HT1080 (cell line): ENCODE data around the gene HOXA10. TPM values are rescaled to one million over a fixed set of nuclear protein-coding genes. Genes with fewer than 3 reads are reported as not detected.
A peak's percentile ranks its signal among the peaks of the same experiment; 100 is the strongest.

Experiments used
- DNase-seq: peaks from one replicate; pipeline ENCODE4 v3.0.0-alpha.2; 2015; ENCODE audit warnings: low read depth
- total RNA-seq: library from RNA; depleted of rRNA; stranded (reverse); fragments of >200 nt; shearing (Covaris generic); gene quantifications from 2 replicates; pipeline ENCODE4 v1.2.3, GENCODE V29; 2014

The HOXA10 gene
- total RNA-seq, 1 experiment from 2014 or later: 29.3 TPM

DNA sequence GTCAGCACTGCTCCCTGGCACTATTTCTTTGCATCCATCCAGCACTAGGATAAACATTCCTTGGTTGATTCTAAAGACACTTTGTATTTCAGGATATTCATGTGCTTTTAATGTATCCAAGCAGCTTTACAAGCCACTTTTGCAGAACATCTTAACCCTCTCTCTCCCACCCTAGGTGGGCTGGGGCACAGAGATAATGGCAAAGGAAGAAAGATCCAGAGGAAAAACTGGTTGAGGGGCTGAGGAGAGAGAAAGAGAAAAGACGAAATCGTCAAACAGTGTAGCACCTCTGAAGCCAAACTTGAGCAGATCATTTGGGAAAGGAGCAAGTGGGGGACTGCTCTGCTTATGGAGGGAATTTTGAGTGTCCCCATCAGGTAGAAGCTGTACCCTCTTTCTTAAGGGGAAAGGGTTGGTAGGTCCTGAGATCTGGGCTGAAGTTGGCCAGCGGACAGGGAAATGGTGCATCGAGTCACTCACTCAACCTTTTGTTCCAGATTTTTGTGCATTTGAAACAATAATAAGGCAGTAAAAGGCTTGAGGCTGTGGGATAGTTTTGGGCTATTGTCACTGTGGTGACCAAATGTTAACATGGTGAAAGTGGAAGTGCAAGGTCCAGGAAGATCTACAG, 30.0 kb upstream of the HOXA10 start:
- no peak for DNase-seq

DNA sequence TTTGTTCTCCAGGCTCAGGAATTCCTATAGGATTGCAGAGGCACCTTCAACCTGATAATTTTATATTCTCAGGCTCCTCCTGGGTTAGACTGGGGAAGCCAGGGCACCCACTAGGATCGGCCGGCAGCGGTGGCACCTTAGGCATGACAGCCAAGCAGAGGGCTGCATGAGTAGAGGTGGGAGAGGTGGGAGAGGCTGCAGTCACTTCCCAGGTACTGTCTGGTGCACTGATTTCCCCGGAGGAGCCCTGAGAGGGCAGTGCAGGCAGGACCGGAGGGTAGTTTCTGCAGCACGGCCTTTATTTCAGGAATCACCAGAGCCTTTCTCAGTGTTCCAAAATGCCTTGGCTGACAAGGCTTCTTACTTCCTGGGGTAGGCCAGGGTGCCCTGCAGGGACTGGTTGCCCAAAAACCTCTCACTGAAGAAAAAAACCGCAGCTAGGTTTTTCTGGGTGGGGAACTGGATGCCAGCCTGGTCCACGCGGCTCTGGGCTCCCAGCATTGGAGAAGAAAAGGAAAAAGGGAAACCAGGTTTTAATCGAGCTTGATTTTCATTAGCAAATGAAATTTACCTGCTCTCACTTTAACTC, 29.3 kb upstream of the HOXA10 start:
- DNase-seq: no peak

DNA sequence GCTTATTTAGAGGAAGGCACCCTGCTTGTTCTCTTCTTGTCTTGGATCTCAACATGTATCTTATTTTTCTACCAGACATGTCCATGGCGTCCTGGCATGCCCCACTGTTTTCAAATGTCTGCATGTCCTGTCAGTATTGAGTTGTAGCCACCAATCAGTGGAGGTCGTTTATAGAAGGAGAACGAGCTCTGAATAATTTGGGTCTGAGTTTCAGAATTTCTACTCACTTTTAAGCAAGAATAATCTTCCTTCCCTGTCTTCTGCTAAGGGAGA, 28.7 kb upstream of the HOXA10 start:
- no peak for DNase-seq

DNA sequence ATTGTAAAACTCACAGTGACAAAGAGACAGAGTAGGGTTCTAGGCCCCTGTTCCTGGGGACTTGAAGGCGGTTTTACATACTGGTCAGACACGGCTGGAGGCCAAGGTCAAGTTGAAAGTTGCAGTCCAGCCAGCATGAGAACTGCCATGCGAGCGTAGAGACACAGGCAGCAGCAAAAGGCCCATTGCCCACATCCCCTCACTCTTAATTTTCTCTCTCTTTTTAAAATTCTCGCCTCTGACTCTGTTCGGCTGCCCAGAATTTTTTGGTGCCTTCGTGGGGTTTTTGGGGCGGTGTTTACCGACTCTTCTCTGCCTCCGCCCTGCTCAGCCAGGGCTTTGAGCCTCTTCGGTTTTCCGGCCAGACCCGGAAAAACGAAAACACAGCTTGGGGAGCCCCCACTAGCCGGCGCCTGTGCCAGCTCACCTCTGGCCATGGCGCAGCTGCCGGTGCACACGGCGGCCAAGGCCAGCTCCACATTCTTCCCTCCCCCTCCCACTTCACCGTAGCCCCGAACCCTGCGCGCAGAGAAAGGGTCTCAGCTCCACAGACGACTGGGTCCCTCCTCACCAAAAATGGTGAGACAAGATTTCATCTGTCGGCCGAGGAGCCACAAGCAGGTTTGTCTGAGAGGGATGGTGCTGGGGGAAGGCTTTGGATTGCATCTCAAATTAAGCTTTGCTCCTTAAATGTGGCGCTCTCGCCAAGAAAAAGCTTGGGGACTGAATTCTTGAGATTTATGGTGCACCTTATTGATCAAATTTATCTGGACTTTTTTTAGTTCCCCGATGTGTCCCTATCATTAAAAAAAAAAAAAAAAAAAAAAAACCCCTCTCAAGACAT, 28.1 kb upstream of the HOXA10 start:
- DNase-seq: no peak

DNA sequence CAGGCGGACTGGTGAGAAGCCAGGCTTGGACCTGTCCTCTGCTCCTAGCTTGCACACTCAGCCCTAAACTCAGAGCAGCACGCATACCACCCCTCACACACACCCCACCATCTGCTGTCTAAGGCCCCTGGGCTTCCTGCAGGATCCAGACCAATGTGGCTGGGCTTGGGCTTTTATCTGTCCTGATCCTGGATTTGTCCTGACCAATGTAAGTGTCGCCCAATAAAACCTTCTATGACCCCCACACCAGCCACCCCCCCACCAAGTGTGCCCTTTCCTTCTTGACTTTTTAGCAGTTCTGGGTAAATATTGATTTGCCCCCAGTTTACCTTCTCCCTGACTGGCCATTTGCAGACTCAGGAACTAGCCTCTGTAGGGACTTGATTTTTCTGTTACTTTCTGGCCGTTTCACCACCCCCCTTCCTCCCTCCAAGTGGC, 27.5 kb upstream of the HOXA10 start:
- no peak for DNase-seq

DNA sequence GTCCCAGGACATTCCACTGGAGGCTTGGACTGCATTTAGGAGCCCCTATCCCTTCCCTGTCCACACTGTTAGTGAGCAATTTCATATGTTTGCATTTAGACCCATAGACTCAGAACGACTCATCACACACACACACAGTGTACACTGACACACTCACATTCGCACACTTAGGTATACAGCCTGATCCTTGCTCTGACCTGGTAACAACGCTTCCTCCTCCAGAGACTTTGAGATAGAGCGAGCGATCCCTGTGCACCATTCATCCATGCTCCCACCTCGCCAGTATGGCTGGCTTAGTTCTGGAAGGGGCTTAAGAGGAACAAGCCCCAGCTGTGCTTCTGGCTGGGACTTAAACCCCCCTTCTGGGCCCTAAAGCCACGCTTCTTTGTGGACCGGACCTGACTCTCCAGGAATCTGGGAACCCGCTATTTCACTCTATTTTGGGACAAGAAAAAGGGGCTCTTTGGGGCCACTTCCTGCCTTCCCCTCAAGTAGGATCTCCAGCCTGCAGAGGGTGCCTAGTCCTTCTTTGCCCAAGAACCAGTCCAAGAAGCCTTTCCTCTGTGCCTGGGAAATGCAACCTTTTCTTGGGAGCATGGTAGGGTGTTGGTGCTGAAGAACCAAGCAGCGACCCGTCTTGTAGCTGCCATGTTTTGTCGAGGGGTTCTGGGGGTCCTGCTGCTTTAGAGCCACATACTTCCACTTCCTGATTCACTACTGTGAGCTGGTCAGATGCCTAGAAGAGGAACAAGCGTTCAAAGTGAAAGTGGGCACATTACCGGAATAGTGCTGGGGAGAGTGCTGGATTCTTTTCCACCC, 26.9 kb upstream of the HOXA10 start:
- DNase-seq: no peak

DNA sequence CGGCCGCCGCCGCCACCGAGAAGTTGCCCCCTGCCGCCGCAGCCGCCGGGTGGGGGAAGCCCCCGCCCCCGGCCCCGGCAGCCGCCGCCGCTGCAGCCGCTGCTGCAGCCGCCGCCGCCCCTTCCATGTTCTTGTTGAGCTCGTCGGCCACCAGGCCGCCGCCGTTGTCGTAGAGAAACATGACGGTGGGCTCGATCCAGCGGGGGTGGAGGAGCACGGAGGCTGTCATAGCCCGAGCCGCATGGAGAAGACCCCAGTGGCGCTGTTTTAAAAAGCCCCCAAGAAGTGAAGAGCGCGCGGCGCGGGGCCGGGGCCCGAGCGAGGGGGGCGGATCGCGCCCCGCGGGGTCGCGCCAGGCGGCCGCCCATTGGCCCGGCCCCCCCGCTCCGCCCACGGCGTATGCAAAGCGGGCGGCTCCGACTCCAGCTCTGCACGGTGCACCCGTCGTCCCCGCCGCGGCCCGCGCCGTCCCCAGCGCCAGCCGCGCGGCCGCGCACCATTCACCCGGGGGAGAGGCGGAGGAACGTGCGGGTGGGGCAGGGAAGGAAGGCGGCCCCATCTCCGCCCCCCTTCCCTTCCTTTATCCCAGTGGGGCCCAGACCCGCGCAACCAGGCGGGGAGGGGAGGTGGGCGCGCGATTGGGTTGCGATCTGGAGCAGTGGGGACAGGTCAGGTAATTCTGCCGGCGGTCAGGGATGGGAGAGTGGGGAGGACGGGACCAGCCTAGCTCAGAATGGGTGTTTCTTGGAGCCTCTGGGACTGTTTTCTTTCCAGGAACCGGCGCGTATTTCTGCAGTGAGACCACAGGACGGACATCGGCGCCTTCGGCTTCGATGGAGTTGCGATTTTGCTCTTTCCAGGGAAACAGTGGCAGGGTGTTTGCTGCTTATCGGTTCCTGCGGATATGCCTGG, 26.0 kb upstream of the HOXA10 start, which contains the start of gene HOXA13:
TSS of gene HOXA13 (minus strand) at position 243 of the 912 bp plus-strand sequence. CDS start at position 229, 14 bp downstream.
- DNase-seq: peak; percentile 70

DNA sequence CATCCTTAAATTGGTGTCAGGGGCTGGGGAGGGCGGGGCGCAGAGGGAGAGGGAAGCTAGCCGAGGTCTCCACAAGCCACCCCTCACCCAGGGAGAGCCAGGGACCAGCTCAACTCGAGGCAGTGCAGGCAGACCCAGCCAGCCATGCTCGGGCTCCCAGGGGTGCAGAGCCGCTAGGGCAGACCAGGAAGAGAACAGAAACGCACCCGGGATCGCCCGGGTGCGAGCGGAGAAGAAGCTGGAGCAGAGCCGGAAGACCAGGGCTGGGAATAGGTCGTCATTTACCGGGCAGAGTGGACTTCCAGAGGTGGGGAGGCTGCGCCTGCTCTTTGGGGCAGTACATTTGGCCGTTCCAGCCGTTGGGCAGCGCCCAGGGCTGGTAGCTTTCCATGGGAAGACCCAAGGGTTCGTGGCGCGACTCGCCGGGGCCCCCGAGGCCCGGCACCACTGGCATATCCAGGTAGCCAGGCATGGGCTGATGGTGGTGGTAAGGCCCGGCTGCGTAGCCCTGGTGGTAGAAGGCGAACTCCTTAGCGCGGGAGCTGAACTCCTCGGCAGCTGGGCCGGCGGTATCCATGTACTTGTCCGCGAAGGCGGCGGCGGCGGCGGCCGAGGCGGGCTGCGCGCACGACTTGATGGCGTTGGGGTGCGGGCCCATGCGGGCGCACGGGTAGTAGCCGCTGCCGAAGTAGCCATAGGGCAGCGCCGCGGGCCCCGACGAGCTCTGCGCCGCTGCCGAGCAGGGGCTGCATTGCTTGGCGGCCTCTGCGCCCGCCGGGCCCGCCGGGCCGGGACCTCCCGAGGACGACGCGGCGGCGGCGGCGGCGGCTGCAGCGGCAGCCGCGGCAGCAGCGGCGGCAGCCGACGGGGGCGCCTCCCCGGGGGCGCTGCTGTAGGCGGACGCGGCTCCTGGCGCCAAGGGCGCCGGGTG, 25.0 kb upstream of the HOXA10 start:
- DNase-seq: peak; percentile 43

DNA sequence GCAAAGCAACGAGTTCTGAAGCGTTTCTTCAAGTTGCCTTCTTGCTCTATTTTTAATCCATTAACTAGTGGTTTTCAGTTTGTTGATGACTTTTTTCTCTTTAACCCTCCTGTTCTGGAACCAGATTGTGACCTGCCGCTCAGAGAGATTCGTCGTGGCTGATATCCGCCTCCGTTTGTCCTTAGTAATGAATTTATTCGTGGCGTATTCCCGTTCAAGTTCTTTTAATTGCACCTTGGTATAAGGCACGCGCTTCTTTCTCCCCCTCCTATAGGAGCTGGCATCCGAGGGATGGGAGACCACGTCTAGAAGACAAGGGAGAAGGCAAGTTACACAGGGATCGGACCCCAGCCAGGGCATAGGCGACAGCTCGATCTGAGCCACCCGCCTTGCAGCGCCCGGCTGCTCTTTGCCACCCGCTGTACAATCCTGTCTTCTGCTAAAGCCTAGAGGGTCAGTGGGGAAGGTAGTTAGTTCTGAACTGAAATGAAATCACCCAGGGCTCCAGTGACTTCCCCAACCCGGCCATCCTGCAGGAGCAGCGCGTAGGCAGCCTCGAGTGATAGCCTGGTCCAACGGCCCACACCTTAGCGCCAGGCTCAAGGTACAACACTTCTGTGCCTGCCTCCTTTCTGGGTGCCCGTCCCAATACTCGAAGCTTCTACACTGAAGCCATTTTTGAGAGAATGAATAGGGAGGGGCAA, 24.2 kb upstream of the HOXA10 start:
- DNase-seq: no peak

DNA sequence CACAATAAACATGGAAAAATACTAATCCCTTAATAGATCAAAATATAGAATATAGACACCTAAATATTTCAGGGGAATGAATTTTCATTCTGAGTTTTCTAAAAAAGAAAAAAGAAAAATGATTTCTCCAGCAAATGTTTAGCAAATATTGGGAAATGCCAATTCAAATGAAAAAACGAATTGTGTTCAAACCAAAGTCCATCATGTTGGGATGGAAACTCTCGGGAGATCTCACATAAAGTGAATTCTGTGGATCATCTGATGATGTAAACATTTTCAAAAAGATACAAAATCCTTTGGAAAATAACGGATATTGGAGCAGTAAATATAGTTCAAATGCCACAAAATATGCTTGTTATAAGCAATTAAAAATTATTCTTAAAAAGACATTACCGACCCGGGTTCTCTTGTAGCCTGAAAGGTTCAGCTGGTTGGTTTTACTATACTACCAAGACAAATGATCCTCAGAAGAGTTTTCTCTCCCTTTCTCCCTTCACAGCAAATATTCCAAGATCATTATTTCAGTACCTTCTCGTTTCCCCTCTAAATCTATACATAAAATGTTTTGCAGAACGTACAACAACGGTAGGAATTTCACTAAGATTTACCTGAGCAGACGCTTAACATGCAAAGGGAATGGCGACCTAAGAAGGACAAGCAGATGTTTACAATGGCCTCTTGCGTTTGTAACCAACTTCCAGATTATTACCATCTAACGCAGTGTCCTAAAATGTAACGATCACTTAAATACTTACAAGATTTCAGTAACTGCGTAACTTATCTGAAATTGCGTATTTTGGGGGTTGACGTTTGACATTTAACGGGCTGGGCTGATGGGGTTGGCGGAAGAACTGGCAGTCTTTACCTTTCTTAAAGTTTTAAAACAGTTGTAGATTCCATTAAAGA, 23.3 kb upstream of the HOXA10 start:
- DNase-seq: no peak

DNA sequence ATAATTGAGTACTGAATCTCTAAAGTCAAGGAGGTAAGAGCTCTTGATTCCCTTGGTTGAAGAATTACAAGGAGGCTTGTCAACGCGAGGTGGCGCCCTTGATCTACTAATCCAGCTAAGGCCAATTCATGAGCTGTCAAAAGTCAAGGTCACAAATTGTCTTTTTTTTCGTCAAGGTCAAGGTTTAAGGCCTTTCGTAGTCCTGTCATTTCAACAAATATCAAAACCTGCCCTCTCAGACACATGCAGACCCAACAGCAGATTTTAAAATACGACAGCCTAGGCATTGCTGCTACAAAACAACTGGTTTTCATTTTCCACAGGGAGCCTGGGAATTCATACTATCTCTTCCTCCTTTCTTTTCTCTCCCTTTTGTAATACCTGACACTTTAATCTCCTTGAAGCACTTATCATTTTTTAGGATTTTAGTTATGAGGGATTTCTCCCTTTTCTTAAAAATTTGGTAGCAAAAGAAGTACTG, 22.2 kb upstream of the HOXA10 start:
- peak; percentile 46 for DNase-seq

DNA sequence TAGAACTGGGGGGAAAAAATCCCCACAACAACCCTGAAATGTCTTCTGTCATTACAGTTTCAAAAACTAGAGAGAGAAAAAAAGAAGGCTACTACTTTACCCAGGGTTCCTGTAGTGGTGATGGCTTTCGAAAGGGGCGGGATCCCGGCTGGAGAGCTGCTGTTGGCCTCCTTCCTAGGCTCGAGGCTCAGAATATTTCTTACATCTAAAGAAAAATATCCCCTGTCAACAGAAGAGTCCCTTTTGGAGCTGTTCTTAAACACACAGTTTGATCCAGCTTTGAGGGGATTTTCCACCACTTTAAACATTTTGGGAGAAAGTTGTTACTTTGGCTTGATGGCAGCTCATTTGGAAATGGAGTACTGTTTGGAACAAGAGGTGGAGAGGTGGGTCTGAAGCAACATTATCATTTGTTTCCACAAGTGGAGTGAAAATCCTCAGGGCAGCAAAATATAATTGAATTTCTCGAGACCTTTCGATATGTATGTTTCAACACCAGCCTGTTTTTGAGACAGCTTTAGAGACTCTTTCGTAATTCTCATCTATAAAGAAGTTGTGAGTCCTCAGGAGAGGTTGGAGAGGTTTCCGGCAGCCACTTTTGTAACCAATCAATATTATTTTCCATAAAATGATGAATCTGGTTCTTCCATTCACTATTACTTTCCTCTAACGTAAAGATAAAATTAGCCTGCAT, 20.7 kb upstream of the HOXA10 start:
- DNase-seq: no peak

DNA sequence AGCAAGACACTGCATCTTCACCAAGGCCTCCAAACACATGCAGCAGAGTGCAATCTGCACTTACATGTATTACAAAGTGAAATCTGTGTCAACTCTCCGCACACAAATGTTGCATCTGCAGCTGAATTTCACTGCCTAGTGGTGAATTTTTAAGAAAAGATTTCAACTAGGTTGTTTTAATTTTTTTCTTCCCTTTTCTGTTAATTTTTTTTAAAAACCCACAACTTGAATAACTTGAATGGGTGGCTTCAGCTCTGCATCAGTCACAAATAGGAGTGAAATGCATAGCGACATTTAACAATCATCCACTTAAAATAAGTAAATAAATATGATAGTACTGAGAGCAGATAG, 19.9 kb upstream of the HOXA10 start:
- DNase-seq: no peak

DNA sequence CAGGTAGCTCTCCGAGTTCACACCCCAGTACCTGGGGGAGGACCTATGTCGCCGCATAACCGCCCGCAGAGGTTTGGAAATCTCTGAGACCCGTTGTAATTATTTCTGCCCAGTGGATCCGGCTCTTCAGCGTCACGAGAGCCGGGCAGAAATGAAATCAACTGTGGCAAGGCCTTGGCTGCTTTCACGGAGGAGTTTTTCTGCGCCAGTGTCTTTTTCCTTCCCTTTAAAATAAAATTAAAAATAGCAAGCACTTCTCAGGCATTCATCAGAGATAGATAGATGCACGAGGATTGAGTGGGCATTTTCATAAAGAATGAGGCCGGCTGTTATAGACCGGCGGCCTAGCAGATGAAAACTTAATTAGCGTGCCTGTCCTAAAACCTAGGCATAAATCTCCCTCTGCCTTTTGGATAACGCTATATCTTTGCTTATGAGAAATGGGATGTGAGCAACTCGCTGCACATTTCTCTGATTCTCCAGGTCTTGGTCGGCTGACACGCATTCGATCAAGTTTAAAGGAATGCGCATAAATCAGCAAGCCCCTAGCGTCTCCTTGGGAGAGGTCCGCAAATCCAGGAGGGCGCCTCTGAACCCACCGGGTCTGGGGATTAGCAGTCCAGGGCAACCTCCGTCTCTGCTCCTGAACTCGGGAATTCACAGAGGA, 19.3 kb upstream of the HOXA10 start:
- no peak for DNase-seq

DNA sequence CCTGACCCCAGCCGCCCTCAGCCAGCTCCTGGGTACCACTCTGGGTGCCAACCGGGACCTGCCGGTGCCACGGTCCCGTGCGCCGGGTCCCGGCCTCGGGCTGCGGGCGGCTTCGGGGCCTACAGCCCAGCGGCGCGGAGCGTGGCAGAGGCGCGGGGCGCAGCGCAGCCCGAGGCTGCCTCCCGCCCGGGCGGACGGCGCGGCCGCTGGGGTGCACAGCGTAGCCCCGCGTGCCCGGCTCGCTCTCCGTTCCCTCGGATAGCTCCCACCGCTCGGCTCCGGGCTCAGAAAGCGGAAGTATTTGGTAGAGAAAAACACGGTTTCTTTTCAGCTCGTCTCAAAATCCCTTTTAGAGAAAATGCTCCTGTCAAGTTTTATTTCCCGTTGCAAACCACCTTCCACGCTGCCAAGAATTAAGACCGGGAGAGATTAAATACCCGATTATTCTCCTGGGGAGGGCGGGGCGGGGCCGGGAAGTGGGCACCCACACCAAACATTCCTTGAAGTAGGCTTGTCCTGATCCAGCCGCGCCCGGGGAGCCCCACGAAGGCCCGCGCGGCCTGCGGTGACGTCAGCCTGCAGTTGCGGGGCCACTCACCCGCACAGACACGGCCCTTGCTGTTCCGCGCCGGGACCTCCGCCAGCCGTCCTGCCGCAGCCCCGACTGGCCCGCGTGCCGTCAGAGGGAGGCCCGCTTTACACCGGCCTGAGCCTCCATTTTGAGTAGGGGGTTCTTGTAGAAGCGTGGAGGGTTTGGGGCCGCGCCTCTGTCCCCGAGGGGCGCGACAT, 18.6 kb upstream of the HOXA10 start:
- no peak for DNase-seq
